Left ventricle myocardium superior (tissue), 1 donor: ENCODE data around the gene FHDC1. TPM values are rescaled to one million over a fixed set of nuclear protein-coding genes. Genes with fewer than 3 reads are reported as not detected.

Experiments
- ATAC-seq: fragments of 200-7000 bp; cut with Tn5 transposase; one replicate; pipeline ENCODE4 v1.9.1; 2020; ENCODE audit warnings: mild to moderate bottlenecking, moderate library complexity
- DNase-seq: peaks from one replicate; pipeline ENCODE4 v3.0.0-alpha.2; 2020
- intact Hi-C: fragments of 100-400 bp; cut with micrococcal nuclease; formaldehyde crosslinking; loops from one replicate; pipeline ENCODE4 v1.11.0; 2022
- total RNA-seq: library from RNA; stranded (reverse); fragmentation: NEBNext Ultra II Directional; extraction: Animal tissue kit (Norgen Biotek cat#: 25700); gene quantifications from one replicate; pipeline ENCODE4 v1.2.1, GENCODE V29; 2021
- donor health status: DM: no; HTN: yes; CAD: no; lungs with severe emphysema.

Gene FHDC1
- total RNA-seq, 1 donor from 2014 or later, result 0.35 TPM

DNA sequence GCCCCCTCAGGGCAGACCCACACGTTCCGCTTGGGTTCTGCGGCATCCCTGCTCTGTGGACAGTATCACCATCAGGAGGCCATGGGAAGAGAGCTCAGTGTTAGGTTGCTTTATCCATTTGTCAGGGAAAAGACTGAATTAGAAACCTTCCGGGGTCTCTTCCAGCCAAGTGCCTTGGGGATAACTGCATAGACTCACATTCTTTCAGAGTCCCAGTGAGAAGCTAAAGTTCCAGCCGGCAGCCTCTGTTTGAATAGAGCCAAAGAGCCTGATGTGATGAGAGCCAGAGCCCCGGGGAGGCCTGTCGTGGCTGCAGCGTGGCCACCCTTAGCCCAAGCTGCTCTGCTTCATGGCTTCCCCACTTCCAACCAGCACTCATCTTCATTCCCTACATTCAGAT is 85.2 kb downstream of the FHDC1 start:
- no peak for ATAC-seq
- intact Hi-C loops, result no loop called here
- no peak for DNase-seq

DNA sequence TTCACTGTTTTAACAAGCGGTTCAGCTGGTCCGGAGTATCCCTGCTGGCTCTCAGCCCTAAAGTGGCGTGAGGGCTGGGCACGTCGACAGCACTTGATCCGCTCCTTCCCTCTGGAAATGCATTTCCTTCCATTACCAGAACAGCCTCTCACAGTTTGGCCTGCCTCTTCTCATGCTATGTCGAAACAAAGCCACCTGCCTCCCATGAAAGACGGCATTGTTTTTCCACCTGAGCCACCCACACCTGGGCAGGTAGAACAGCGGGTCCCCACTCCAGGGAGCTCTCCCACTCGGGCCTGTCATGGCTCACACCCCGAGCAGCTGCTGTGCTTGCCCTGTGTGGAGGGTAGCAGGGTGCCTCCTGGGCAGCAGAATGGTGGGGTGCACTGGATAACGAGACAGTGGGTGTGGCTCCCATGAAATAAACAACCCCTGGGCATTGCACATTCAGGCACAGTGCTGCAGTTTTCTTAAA is 86.2 kb downstream of the FHDC1 start:
- DNase-seq, result no peak
- no peak for ATAC-seq
- intact Hi-C loops, result no loop called here

DNA sequence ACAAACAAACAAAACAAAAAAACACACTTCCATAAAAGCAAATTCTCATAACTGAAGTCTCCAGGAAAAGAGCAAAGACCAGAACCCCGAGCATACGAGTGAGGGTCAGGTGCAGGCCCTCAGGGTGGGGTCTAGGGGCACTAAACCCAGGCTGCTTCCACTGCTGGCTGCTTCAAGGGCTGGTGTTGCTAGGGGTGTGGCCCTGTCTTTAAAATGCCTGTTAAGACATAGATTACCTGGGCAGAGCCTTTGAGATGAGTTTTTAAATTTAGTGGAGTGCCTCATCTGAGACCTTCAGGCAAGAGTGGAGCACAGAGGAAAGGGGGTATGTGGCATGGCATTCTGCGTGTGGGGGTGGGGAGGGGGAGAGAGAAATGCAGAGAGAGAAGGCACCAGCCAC is 87.0 kb downstream of the FHDC1 start:
- no peak for ATAC-seq

DNA sequence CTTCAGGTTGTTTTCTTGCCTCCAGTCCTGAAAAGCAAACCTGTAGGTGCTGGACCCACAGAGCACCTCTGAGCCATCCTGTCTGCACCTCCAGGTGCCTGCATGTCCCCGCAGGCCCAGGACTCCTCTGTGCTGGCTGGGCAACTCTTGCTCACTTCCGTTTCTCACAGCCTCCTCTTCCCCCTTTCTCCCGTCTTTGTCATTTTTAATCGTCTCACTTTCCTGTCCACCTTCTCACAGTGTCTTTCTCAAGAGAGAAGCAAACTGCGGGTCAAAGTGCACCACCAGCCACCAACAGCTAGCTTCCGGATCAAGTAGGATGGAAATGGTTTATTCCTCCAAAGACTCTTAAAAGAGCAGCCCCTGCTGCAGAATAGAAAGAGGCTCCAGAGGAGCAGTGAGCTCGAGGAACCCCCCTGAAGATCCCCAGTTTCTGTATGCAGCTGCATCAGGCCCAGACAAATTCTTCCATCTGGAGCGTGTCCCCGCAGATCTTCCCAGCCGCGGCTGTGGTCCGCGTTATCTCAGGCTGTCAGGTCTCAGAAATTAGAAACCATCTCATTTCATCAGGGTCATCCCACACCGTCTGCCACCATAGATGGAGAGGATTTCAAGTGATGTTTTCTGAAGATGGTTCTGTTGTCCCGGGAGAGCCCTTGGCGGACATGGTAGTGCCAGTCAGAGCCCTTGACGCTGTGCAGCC is 87.7 kb downstream of the FHDC1 start:
- DNase-seq (no peak), ATAC-seq (no peak)
- intact Hi-C loops, result no loop called here

More for the DNA sequence above, 87.0 kb downstream of the FHDC1 start:
- intact Hi-C loops, result no loop called here
- no peak for DNase-seq

DNA sequence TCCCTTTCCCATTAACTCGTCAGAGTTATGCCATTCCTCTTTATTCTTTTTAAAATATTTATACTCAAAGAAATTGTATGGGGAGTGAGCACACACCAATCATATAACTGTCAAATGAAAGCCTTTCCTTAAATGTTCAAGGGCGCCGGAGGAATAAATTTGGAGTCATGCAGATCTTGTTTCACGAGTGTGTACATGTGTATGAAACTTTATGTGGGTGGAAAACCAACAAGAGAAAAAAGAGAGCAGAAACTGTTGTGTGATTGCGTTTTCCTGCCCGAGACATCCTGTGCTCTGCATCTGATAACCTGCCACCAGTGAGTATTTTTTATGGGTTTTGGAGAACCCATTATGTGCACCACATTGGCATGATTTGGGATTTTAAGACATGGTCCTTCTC is 88.3 kb downstream of the FHDC1 start:
- DNase-seq (no peak), ATAC-seq (no peak)
- intact Hi-C loops, result no loop called here

DNA sequence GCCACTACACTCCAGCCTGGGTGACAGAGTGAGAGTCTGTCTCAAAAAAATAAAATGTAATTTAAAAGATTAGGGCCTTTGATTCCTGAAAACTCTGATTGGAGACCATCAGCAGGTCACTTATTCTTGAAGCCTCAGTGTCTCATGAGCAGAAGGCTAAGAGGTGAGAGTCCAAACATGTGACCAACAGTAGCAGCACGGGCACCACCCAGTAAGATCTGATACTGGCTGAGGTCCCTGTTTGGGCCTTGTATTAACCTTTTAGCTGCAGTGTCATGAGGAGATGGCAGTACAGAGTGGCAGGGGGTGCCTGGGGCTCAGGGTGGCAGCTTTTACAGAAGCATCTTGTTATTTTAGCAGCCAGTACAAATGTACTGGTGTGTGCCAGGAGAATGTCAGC is 89.3 kb downstream of the FHDC1 start:
- intact Hi-C loops, result no loop called here
- no peak for ATAC-seq
- DNase-seq, result no peak

DNA sequence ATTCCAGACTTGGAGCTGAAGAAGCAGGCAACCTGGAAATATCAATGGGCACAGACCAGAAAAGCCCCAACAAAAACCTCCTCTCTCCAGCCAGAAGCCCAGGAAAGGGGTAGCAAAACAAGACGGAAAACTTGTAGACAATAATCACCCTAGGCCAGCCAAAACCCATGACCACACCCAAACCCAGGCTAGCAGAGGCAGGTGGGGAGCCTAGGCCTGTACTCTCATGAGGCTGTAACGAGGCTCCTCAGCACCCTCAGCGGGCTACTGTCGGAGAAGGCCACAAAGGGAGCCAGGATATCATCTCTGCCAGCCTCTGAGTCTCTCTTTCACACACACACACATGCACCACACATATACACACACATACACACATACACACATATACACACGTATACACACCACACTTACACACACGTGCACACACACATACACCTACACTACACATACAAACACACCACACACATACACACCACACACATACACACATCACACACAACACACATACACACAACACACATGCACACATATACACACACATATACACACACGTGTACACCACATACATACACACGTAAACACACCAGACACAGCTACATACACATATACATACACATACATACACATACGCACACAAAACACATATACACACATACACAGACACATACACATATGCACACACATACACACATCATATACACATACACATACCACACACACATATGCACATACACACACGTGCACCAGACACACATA is 90.6 kb downstream of the FHDC1 start:
- DNase-seq, result no peak
- no peak for ATAC-seq
- intact Hi-C loops, result no loop called here

DNA sequence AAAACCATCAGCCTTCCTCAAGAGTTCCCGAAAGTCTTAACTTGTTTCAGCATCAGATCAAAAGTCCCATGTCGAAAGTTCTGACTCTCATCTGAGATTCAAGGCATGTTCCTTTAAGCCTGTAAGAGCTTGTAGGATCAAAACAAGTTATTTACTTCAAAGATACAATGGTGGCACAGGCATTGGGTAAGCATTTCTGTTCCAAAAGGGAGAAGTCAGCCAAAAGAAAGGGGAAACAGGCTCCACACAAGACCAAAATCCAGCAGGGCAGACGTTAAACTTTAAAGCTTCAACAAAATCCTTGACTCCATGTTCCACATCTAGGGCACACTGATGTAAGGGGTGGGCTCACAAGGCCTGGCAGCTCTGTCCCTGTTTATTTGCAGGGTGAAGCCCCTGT is 91.7 kb downstream of the FHDC1 start:
- intact Hi-C loops, result no loop called here
- no peak for DNase-seq
- no peak for ATAC-seq

DNA sequence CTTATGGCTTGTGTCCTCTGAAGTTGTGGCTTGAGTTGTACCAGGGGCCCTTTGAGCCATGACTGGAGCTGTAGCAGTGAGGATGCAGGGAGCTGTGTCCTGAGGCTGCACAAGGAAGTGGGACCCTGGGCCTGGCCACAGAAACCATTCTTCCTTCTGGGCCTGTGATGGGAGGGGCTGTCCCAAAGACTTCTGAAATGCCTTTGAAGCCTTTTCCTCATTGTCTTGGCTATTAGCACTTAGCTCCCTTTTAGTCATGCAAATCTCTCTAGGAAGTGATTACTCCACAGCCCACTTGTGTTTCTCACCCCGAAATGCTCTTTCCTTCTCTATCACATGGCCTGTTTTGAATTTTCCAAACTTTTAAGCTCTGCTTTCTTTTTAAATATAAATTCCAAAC is 92.4 kb downstream of the FHDC1 start:
- ATAC-seq (no peak), DNase-seq (no peak)
- intact Hi-C loops, result no loop called here

Other genes starting within 250 kb of the FHDC1 start
- gene TIGD4, start 156.6 kb upstream of the FHDC1 start, total RNA-seq, result 0.10 TPM
- gene ARFIP1, start 156.4 kb upstream of the FHDC1 start, total RNA-seq, result 14.3 TPM